Cardiac muscle cell (in vitro differentiated cells and primary cell): ENCODE measurements around the gene RLF. TPM values are rescaled to one million over a fixed set of nuclear protein-coding genes. Genes with fewer than 3 reads are reported as not detected.

Experiments
- DNase-seq, 2 donors: peaks; one replicate each; pipeline versions ENCODE4 v3.0.0 to v3.0.0-alpha.2; 2010 to 2017; ENCODE audit warnings: low read depth in 1 of 2, low spot score in 1 of 2
- H3K27ac ChIP-seq: fragments of 200-600 bp; sonication (generic); 2 replicates; pipeline ENCODE4 v1.5.1; 2016
- H3K27me3 ChIP-seq: fragments of 200-600 bp; sonication (generic); 2 replicates; pipeline ENCODE4 v1.6.0; 2016; ENCODE audit warnings: control low read depth
- H3K36me3 ChIP-seq: fragments of 200-600 bp; sonication (generic); 2 replicates; pipeline ENCODE4 v1.5.1; 2016; ENCODE audit warnings: control low read depth
- H3K4me1 ChIP-seq: fragments of 200-600 bp; sonication (generic); 2 replicates; pipeline ENCODE4 v1.8.1; 2017; ENCODE audit warnings: low read depth, mild to moderate bottlenecking, mixed run types
- H3K4me3 ChIP-seq: fragments of 200-600 bp; sonication (generic); 2 replicates; pipeline ENCODE4 v1.5.1; 2016; ENCODE audit warnings: mild to moderate bottlenecking
- H3K9me3 ChIP-seq: fragments of 200-600 bp; sonication (generic); 2 replicates; pipeline ENCODE4 v1.5.1; 2017; ENCODE audit warnings: low read depth, mild to moderate bottlenecking, control low read depth
- polyA plus RNA-seq: library from polyadenylated mRNA; unstranded; fragments of >200 nt; fragmentation: Nextera tagmentation; extraction: Ambion mirVana; gene quantifications from 2 replicates; pipeline ENCODE4 v1.2.1, GENCODE V29; 2016
- total RNA-seq: library from RNA; depleted of rRNA; stranded (reverse); fragments of >200 nt; gene quantifications from 2 replicates; pipeline ENCODE4 v1.2.3, GENCODE V29; 2016
- TF ChIP-seq, protein P1 (sequence below): IDR thresholded peaks from 2 replicates; pipeline ENCODE4 v1.5.1; 2012; ENCODE audit warnings: low read depth, mild to moderate bottlenecking, low read length

Gene RLF, protein sequence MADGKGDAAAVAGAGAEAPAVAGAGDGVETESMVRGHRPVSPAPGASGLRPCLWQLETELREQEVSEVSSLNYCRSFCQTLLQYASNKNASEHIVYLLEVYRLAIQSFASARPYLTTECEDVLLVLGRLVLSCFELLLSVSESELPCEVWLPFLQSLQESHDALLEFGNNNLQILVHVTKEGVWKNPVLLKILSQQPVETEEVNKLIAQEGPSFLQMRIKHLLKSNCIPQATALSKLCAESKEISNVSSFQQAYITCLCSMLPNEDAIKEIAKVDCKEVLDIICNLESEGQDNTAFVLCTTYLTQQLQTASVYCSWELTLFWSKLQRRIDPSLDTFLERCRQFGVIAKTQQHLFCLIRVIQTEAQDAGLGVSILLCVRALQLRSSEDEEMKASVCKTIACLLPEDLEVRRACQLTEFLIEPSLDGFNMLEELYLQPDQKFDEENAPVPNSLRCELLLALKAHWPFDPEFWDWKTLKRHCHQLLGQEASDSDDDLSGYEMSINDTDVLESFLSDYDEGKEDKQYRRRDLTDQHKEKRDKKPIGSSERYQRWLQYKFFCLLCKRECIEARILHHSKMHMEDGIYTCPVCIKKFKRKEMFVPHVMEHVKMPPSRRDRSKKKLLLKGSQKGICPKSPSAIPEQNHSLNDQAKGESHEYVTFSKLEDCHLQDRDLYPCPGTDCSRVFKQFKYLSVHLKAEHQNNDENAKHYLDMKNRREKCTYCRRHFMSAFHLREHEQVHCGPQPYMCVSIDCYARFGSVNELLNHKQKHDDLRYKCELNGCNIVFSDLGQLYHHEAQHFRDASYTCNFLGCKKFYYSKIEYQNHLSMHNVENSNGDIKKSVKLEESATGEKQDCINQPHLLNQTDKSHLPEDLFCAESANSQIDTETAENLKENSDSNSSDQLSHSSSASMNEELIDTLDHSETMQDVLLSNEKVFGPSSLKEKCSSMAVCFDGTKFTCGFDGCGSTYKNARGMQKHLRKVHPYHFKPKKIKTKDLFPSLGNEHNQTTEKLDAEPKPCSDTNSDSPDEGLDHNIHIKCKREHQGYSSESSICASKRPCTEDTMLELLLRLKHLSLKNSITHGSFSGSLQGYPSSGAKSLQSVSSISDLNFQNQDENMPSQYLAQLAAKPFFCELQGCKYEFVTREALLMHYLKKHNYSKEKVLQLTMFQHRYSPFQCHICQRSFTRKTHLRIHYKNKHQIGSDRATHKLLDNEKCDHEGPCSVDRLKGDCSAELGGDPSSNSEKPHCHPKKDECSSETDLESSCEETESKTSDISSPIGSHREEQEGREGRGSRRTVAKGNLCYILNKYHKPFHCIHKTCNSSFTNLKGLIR (N-terminal part only)
- total RNA-seq, result 19.0 and 27.5 TPM in 2 replicates
- 6.7 and 13.6 TPM in 2 replicates for polyA plus RNA-seq

DNA sequence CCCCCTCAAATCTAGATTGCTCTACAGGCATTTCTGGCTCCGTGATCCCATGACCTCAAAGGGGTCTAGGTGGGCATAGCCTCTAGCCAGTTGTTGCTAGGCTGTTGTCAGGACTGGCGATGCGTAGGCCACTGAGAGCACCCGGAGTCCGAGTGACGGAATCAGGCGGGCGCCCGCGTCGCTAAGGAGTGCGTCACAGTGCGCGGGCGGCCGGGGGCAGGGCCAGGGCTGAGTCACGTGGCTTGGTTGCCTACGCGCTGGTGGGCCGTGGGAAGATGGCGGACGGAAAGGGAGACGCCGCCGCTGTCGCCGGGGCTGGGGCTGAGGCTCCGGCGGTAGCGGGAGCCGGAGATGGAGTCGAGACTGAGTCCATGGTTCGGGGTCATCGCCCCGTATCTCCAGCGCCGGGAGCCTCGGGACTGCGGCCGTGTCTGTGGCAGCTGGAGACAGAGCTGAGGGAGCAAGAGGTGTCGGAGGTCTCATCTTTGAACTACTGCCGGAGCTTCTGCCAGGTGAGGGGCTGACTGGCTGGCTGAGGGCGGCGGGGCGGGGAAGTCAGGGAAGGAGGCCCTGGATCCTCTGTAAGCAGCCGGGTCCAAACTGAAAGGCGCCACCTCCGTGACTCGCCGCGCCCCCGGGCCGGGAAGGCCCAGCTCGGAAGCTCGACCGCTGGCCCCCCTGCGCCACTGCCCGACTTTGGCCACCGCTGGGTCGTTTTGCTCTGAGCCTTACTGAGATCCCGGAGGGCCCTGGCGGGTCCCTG lies at the start of gene RLF:
Gene RLF, plus strand, starts transcription at position 263 of the 763 bp plus-strand sequence. Its CDS starts 13 bp downstream, at position 276.
- Histone ChIP-seq H3K27me3 (peaks cover 17% of the 10 kb centered on the region), H3K36me3 (no peaks in the 10 kb centered on the region), H3K27ac (peak within 1 kb of the TSS; percentile 99), H3K4me3 (peak within 1 kb of the TSS; percentile 81), H3K4me1 (peaks cover 28% of the 10 kb centered on the region), H3K9me3 (no peaks in the 10 kb centered on the region)
- TF ChIP-seq, protein P1, sequence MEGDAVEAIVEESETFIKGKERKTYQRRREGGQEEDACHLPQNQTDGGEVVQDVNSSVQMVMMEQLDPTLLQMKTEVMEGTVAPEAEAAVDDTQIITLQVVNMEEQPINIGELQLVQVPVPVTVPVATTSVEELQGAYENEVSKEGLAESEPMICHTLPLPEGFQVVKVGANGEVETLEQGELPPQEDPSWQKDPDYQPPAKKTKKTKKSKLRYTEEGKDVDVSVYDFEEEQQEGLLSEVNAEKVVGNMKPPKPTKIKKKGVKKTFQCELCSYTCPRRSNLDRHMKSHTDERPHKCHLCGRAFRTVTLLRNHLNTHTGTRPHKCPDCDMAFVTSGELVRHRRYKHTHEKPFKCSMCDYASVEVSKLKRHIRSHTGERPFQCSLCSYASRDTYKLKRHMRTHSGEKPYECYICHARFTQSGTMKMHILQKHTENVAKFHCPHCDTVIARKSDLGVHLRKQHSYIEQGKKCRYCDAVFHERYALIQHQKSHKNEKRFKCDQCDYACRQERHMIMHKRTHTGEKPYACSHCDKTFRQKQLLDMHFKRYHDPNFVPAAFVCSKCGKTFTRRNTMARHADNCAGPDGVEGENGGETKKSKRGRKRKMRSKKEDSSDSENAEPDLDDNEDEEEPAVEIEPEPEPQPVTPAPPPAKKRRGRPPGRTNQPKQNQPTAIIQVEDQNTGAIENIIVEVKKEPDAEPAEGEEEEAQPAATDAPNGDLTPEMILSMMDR, result no peak
- peak; percentile 97 for DNase-seq

DNA sequence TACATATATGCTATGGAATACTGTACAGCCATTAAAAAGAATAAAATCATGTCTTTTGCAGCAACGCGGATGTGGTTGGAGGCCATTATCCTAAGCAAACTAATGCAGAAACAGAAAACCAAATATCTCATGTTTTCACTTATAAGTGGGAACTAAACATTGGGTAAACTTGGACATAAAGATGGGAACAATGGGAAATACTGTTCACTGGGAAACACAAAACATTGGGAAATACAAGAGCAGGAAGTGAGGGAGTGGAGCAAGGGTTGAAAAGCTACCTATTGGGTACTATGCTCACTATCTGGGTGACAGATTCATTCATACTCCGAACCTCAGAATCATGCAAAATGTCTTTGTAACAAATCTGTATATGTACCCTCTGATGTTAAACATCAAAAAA lies 46.8 kb upstream of the RLF start:
- TF ChIP-seq, protein P1, result no peak
- Histone ChIP-seq H3K4me1 (no peaks in the 10 kb centered on the region), H3K9me3 (no peaks in the 10 kb centered on the region), H3K4me3 (no peak overlapping the region), H3K36me3 (no peaks in the 10 kb centered on the region), H3K27ac (no peak overlapping the region), H3K27me3 (peaks cover 11% of the 10 kb centered on the region)
- DNase-seq, result no peak

DNA sequence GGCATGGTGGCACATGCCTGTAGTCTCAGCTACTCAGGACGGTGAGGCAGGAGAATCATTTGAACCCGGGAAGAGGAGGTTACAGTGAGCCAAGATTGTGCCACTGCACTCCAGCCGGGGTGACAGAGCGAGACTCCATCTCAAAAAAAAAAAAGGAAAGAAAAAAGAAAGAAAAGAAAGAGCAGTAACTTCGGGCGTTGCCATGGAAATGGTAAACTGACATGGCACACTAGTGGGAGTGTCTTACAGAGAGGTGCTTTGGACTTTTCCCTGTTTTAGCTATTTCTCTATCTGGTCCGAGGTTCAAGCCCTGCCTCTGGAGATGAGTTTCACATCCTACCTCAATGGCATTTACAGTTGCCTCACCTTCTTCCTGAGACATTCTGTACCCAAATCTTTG lies 41.1 kb upstream of the RLF start:
- H3K4me3 ChIP-seq, result no peak overlapping the region
- peaks cover 24% of the 10 kb centered on the region for H3K27me3 ChIP-seq
- H3K4me1 ChIP-seq, result no peaks in the 10 kb centered on the region
- H3K36me3 ChIP-seq, result no peaks in the 10 kb centered on the region
- H3K27ac ChIP-seq, result no peak overlapping the region
- DNase-seq, result no peak
- TF ChIP-seq, protein P1, result no peak
- no peaks in the 10 kb centered on the region for H3K9me3 ChIP-seq

DNA sequence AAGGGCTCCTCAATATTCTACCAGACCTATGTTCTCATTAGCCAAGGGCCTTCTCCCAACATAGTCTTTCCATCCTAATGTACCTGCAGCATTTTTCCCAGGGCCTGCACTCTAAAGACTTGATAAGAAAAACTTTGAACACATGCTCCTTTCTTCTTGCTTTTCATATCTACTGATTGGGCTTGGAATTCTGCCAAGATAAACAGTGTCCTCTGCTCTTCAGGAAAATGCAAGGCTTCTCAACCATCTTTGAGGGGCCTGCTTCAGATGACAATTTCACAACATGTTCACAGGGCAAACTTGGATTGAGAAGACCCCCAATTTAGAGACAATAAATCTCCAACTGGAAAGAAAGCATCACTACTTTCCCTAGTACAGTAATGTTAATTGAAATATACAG lies 38.3 kb upstream of the RLF start:
- Histone ChIP-seq H3K27ac (no peak overlapping the region), H3K27me3 (peaks cover 20% of the 10 kb centered on the region), H3K4me3 (no peak overlapping the region), H3K9me3 (no peaks in the 10 kb centered on the region), H3K36me3 (no peaks in the 10 kb centered on the region), H3K4me1 (no peaks in the 10 kb centered on the region)
- TF ChIP-seq, protein P1, result no peak
- peak in 1 of 2 donors; percentile 20 for DNase-seq
